Stomach (tissue), 9 donors: ENCODE measurements around the gene ZNF598. TPM values are rescaled to one million over a fixed set of nuclear protein-coding genes. Genes with fewer than 3 reads are reported as not detected.
"Not testable (repeated sequence)": the region's sequence is repeated elsewhere in the genome, so short reads cannot be mapped to it uniquely, and the experiment has no call there.

ENCODE experiments used
- DNase-seq, 2 donors: peaks; one replicate each; pipeline versions ENCODE4 v3.0.0 to v3.0.0-alpha.2; 2013 to 2019
- H3K27ac ChIP-seq, 5 donors: fragments of 200-600 bp in 4 of 5; sonication (generic) in 4 of 5; one replicate each; pipeline ENCODE4 v1.5.1; 2013 to 2019; ENCODE audit warnings: mild to moderate bottlenecking in 1 of 5, moderate library complexity in 1 of 5
- H3K27me3 ChIP-seq, 3 donors: fragments of 200-600 bp; sonication (generic); one replicate each; pipeline ENCODE4 v1.5.1; 2017 to 2019; ENCODE audit warnings: mixed run types in 1 of 3
- H3K36me3 ChIP-seq, 4 donors: fragments of 200-600 bp; sonication (generic); 1 replicate in 3 of 4; 2 replicates in 1 of 4; pipeline ENCODE4 v1.5.1; 2016 to 2019
- H3K4me1 ChIP-seq, 4 donors: fragments of 200-600 bp; sonication (generic); one replicate each; pipeline ENCODE4 v1.5.1; 2016 to 2019
- H3K4me3 ChIP-seq, 4 donors: fragments of 200-600 bp; sonication (generic) in 3 of 4; one replicate each; pipeline ENCODE4 v1.5.1; 2016 to 2019; ENCODE audit warnings: mild to moderate bottlenecking in 1 of 4
- H3K9me3 ChIP-seq, 4 donors: fragments of 200-600 bp; sonication (generic); one replicate each; pipeline ENCODE4 v1.5.1; 2016 to 2019
- EP300 ChIP-seq: sonication (generic); formaldehyde crosslinking; IDR thresholded peaks from one replicate; pipeline ENCODE4 v1.6.1; 2017; ENCODE audit warnings: antibody characterized with exemption
- POLR2A ChIP-seq, 4 donors: fragments of 450-650 bp; IDR thresholded peaks; one replicate each; pipeline ENCODE4 v1.6.1; 2016; ENCODE audit warnings: antibody characterized with exemption in 4 of 4, control low read depth in 2 of 4, mild to moderate bottlenecking in 1 of 4, moderate library complexity in 1 of 4
- POLR2AphosphoS5 ChIP-seq, 3 donors: sonication (generic); formaldehyde crosslinking; IDR thresholded peaks; one replicate each; pipeline ENCODE4 v1.6.1; 2016; ENCODE audit warnings: antibody characterized with exemption in 3 of 3
- WGBS, 5 donors: extraction: QIAGEN DNeasy Blood & Tissue Kit in 3 of 5; methylation state at CpG; one replicate each; pipeline versions ENCODE4 v1.1.5 to v1.1.7; 2013 to 2018; 5-methylcytosine and 5-hydroxymethylcytosine counted together
- intact Hi-C: fragments of 100-400 bp; cut with DNase I; formaldehyde crosslinking; loops from one replicate; pipeline ENCODE4 v1.15.1; 2023; ENCODE audit warnings: low total_unique reads
- polyA plus RNA-seq, 3 donors: library from polyadenylated mRNA; stranded (reverse); fragments of 200-250 nt; gene quantifications; one replicate each; pipeline ENCODE4 v1.2.3, GENCODE V29; 2013
- total RNA-seq, 5 donors: library from RNA; depleted of rRNA; stranded (reverse); fragments of >200 nt; gene quantifications; one replicate each; pipeline versions ENCODE4 v1.1.0 to v1.2.3, GENCODE V29; 2014 to 2016
- TF ChIP-seq, protein P1 (sequence below), 7 experiments: fragments of 450-650 bp in 4 of 7; fragments of 200-600 bp in 3 of 7; sonication (generic) in 3 of 7; IDR thresholded peaks; one replicate each; pipeline ENCODE4 v1.5.1; 2016 to 2019; ENCODE audit warnings: antibody characterized with exemption in 7 of 7, control low read depth in 2 of 7, mild to moderate bottlenecking in 1 of 7
- donor health status: healthy with polysubstance abuse.
- donor health status: Bipolar disorder and iron deficiency.
- donor health status: healthy.

The ZNF598 gene
- total and polyA plus RNA-seq, 8 donors: 16.3 to 86.2 (median 26.2) TPM

DNA sequence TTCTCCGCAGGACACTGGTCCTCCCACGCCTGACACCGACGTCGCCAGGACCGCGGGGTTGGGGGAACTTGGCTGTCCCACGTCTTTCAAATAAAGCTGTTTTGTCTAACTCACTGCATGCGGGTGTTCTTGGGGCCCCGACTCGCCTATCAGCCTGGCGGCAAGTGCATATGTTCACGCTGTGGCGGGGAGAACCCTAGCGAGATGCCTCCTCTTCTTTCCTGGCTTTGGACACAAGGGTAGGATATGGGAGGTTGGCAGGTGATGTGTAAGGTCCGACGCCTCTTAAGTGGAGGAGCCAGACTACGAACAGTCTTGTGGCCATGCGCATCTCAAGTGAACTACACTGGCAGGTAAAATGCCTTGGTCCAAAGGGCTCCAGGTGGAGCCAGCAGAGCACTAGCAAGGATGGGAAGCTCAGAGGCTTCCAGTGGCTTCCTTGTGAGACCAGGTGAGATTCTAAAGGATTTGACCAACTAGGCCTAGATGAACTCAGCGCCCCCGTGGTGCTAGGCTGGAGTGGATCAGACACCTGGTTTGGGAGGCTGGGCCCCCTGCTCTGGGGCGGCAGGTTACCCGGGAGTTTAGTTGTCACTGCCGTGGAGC, 44.1 kb downstream of the ZNF598 start:
- DNase-seq: no peak
- intact Hi-C loops: no loop called here
- Histone ChIP-seq H3K36me3 (peaks cover 23 to 31% (median 26%) of the 10 kb centered on the region in 4 donors), H3K27me3 (no peaks in the 10 kb centered on the region), H3K4me1 (peaks cover 36 to 58% (median 41%) of the 10 kb centered on the region in 4 donors), H3K9me3 (no peaks in the 10 kb centered on the region), H3K4me3 (peak overlapping the region; percentile 75 to 90 (median 83)), H3K27ac (peak overlapping the region; percentile 94 to 98 (median 97))
- TF ChIP-seq, protein P1, sequence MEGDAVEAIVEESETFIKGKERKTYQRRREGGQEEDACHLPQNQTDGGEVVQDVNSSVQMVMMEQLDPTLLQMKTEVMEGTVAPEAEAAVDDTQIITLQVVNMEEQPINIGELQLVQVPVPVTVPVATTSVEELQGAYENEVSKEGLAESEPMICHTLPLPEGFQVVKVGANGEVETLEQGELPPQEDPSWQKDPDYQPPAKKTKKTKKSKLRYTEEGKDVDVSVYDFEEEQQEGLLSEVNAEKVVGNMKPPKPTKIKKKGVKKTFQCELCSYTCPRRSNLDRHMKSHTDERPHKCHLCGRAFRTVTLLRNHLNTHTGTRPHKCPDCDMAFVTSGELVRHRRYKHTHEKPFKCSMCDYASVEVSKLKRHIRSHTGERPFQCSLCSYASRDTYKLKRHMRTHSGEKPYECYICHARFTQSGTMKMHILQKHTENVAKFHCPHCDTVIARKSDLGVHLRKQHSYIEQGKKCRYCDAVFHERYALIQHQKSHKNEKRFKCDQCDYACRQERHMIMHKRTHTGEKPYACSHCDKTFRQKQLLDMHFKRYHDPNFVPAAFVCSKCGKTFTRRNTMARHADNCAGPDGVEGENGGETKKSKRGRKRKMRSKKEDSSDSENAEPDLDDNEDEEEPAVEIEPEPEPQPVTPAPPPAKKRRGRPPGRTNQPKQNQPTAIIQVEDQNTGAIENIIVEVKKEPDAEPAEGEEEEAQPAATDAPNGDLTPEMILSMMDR (IDR thresholded peaks at IDR 0.05): no peak
- TF ChIP-seq POLR2AphosphoS5 (IDR thresholded peaks at IDR 0.05): no peak
- no peak for TF ChIP-seq POLR2A (IDR thresholded peaks at IDR 0.05)
- no peak for TF ChIP-seq EP300
- WGBS, 5 donors: 14 to 18% (median 17%) methylated on average over 24 of the region's 24 CpGs

DNA sequence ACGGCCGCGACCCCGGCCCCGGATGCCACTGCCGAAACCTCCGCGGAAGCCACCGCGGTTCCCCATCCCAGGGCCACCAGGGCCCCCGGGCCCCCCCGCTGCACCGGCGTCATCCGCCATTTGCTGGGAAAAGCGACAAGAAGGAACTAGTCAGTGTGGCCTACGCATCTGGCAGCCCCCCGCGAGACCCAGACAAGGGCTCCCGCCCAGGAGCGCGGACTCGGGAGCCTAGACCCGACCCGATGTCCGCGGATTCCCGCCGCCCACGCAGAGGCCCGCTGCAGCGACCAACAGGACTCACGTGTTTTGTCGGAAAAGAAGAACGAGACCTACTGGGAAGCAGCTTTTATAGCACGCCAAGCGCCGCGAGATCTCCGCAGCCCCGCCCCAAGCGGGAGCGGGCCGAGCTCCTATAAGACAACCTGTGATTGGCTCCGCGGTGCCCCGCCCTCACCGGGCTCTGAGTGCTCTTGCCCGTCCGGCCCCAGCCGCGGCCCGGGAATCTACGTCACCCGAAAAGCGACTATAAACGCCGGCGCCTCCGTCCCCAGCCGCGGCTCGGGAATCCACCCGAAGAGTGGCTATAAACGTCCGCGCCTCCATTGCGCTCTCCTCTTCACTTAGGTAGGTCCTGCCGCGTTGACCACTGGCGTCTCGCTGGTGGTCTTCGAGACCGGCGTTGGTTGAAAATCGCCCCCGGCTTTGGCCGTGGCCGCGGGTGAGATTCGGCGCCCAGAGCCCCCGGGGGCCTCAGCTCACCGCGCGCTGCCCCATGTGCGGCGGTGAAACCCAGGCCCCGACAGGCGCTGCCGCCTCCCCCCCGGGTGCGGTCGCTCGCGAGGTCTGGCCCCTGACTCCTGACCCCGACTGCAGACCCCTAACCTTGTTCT, 44.9 kb downstream of the ZNF598 start, which contains the start of gene RPS2:
Gene RPS2, minus strand, starts transcription at position 321 of the 890 bp plus-strand sequence. Its CDS starts 201 bp downstream, at position 120.
- Histone ChIP-seq H3K27ac (peak within 1 kb of the TSS; percentile 94 to 98 (median 97)), H3K4me3 (peak within 1 kb of the TSS; percentile 75 to 90 (median 83)), H3K4me1 (peaks cover 43 to 60% (median 47%) of the 10 kb centered on the region in 4 donors), H3K36me3 (peaks cover 23 to 31% (median 26%) of the 10 kb centered on the region in 4 donors), H3K9me3 (no peaks in the 10 kb centered on the region), H3K27me3 (no peaks in the 10 kb centered on the region)
- DNase-seq: peak; percentile 99 to 100
- intact Hi-C loops: no loop called here
- WGBS, 5 donors: 0 to 1% (median 0%) methylated on average over 2 to 97 of the region's 97 CpGs
- peak; percentile 62 to 100 (median 98) for TF ChIP-seq POLR2AphosphoS5 (IDR thresholded peaks at IDR 0.05)
- TF ChIP-seq EP300: peak; percentile 54
- TF ChIP-seq, protein P1 (IDR thresholded peaks at IDR 0.05): no peak
- TF ChIP-seq POLR2A (IDR thresholded peaks at IDR 0.05): peak in 2 of 4 donors; percentile 92 to 94

DNA sequence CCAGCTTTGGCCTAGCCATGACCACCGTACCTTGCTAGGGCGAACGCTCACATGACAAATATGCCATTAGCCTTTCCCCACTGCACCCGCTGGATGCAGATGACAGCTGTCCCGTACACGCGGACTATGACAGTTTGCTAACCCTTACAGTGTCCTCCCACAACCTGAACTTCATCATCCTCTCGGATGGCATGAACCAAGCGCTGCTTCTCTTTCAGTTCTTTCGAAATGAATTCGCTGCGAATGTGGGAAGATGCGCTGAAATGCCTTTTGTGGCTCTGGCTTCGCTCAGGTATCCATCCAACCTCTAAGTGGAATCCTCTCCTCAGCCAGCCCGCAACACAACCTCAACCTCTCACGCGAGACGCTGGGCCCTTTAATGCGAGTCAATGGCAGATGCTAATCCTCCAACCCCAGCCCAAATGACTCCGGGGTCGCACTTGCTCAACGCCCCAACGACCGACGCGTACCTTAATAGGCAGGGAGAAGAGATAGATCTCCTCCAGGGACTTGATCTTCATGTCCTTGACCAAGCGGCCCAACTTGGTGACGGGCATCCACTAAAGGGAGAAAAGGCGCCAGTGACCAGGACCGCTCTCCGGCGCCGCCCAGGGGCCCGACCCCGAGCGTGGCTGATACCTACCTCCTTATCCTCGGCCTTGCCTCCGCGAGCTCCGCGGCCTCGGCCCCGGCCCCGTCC, 45.7 kb downstream of the ZNF598 start:
- 4 to 13% (median 6%) methylated on average over 24 to 44 of the region's 44 CpGs for WGBS, 5 donors

DNA sequence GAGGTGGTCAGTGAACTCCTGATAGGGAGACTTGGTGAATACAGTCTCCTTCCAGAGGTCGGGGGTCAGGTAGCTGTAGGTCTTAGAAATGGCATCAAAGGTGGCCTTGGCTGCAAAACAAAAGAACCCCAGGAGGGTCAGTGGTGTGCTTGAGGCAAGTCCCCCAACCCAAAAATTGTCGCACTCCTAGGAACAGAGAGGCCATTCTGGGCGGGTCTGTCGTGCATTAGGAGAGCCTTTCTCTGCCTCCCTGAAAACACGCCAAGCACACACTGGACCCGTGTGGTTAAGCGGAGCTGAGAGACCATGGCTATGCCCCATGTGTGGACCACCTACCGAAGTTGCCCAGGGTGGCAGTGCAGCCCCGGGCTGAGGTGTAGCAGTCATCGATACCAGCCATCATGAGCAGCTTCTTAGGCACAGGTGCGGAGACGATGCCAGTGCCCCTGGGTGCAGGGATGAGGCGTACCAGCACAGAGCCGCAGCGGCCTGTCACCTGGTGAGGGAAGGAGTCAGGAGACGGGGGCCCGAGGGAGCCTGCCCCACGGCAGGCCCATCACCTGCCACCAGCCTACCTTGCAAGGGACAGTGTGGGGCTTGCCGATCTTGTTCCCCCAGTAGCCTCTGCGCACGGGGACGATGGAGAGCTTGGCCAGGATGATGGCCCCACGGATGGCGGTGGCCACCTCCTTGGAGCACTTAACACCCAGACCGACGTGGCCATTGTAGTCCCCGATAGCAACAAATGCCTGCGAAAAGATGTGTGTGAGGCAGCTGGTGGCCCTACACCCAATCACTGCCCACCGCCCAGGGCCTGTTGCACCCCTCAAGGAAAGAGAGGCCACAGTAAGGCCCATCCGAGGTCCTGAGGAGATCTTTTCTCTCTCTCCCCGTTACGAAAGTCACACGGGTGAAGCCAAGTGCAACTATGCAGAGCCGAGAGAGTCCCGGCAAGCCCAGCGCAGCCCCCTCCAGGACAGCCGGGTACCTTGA, 47.2 kb downstream of the ZNF598 start:
- peak overlapping the region in 3 of 4 donors; percentile 75 to 83 (median 83) for H3K4me3 ChIP-seq
- DNase-seq, H3K27me3 ChIP-seq, intact Hi-C loops, H3K9me3 ChIP-seq: not testable (repeated sequence)
- peaks cover 50 to 69% (median 56%) of the 10 kb centered on the region in 4 donors for H3K4me1 ChIP-seq
- 71 to 79% (median 76%) methylated on average over 24 to 34 of the region's 37 CpGs for WGBS, 5 donors
- peak overlapping the region in 3 of 5 donors; percentile 94 to 98 (median 97) for H3K27ac ChIP-seq
- peaks cover 23 to 31% (median 26%) of the 10 kb centered on the region in 4 donors for H3K36me3 ChIP-seq

More for the DNA sequence above, 45.7 kb downstream of the ZNF598 start:
- peak overlapping the region; percentile 75 to 90 (median 83) for H3K4me3 ChIP-seq
- peak in 1 of 2 donors; percentile 80 for DNase-seq
- no peaks in the 10 kb centered on the region for H3K27me3 ChIP-seq
- TF ChIP-seq EP300 (no peak), POLR2A (IDR thresholded peaks at IDR 0.05) (no peak), POLR2AphosphoS5 (IDR thresholded peaks at IDR 0.05) (no peak)
- TF ChIP-seq, protein P1 (IDR thresholded peaks at IDR 0.05): no peak
- H3K4me1 ChIP-seq: peaks cover 45 to 65% (median 52%) of the 10 kb centered on the region in 4 donors
- H3K9me3 ChIP-seq: no peaks in the 10 kb centered on the region
- H3K36me3 ChIP-seq: peaks cover 23 to 31% (median 26%) of the 10 kb centered on the region in 4 donors
- intact Hi-C loops: no loop called here
- H3K27ac ChIP-seq: peak overlapping the region; percentile 94 to 98 (median 97)
